HCT116 (cell line): ENCODE measurements around the gene DDX3X. TPM values are rescaled to one million over a fixed set of nuclear protein-coding genes. Genes with fewer than 3 reads are reported as not detected.

Experiments
- ATAC-seq: fragments of 200-7000 bp; cut with Tn5 transposase; 2 replicates; pipeline ENCODE4 v1.9.1; 2020; ENCODE audit warnings: mild to moderate bottlenecking, moderate library complexity
- BruUV-seq: library from RNA; stranded (reverse); fragments of 400-500 nt; replicated peaks from 2 replicates; lab custom pipeline; 2021; lab: Mats Ljungman, UMichigan
- CTCF ChIA-PET: fragments of 300-600 bp; sonication (Branson Sonifier 250); formaldehyde crosslinking; loops from one replicate; lab custom pipeline; 2021; ENCODE audit warnings: antibody characterized with exemption; lab: Charles Lee
- POLR2A ChIA-PET: fragments of 300-600, 350-600 bp; sonication (Branson Sonifier 250); formaldehyde crosslinking; loops from one replicate; lab custom pipeline; 2021; ENCODE audit warnings: antibody characterized with exemption; lab: Charles Lee
- RAD21 ChIA-PET, 2 experiments: fragments of 300-600 bp; sonication (Branson Sonifier 250); formaldehyde crosslinking; loops; one replicate each; lab custom pipeline; 2023; ENCODE audit warnings: low total read pairs in 2 of 2; ENCODE audit not compliant: uncharacterized antibody in 2 of 2, unreplicated experiment in 2 of 2, low non-redundant PET in 1 of 2; lab: Charles Lee
- DNase-seq: peaks from one replicate; pipeline ENCODE4 v3.0.0-alpha.2; 2010; ENCODE audit warnings: low read depth, low spot score
- H2AFZ ChIP-seq: fragments of 200-600 bp; shearing (Covaris generic), sonication (generic); 2 replicates; pipeline ENCODE4 v1.6.1; 2017; ENCODE audit warnings: low read depth, mixed run types, mixed read lengths, antibody characterized with exemption, low read length; ENCODE audit not compliant: poor library complexity, severe bottlenecking
- H3K27ac ChIP-seq: 2 replicates; pipeline ENCODE4 v1.5.1; 2012; ENCODE audit warnings: low read depth, low read length
- H3K27me3 ChIP-seq: fragments of 200-600 bp; sonication (generic); 2 replicates; pipeline ENCODE4 v1.6.1; 2016; ENCODE audit warnings: mixed run types, low read length, mixed read lengths; ENCODE audit not compliant: insufficient read depth
- H3K36me3 ChIP-seq, 2 experiments: fragments of 200-500 bp in 1 of 2; fragments of 200-600 bp in 1 of 2; sonication (Bioruptor generic) in 1 of 2; sonication (generic) in 1 of 2; 2 replicates each; pipeline versions ENCODE4 v1.5.1 to v1.6.1; 2014 to 2016; ENCODE audit warnings: low read length in 2 of 2, inconsistent platforms in 1 of 2, mixed read lengths in 1 of 2, mixed run types in 1 of 2; ENCODE audit not compliant: insufficient read depth in 2 of 2, control insufficient read depth in 1 of 2
- H3K4me1 ChIP-seq, 2 experiments: fragments of 200-600 bp in 1 of 2; sonication (generic) in 1 of 2; 2 replicates each; pipeline versions ENCODE4 v1.5.1 to v1.6.1; 2012 to 2017; ENCODE audit warnings: low read length in 2 of 2, inconsistent platforms in 1 of 2, mild to moderate bottlenecking in 1 of 2, mixed read lengths in 1 of 2, mixed run types in 1 of 2, moderate library complexity in 1 of 2; ENCODE audit not compliant: insufficient read depth in 2 of 2, control insufficient read depth in 1 of 2
- H3K4me2 ChIP-seq: fragments of 200-600 bp; sonication (generic); 2 replicates; pipeline ENCODE4 v1.6.1; 2017; ENCODE audit warnings: mixed run types, low read length, mixed read lengths
- H3K4me3 ChIP-seq, 2 experiments: fragments of 200-600 bp in 1 of 2; sonication (generic) in 1 of 2; replicated peaks in 1 of 2; 2 replicates each; pipeline ENCODE4 v1.5.1; 2011 to 2016; ENCODE audit warnings: low read length in 2 of 2, control low read depth in 1 of 2, low read depth in 1 of 2, mild to moderate bottlenecking in 1 of 2, mixed read lengths in 1 of 2, mixed run types in 1 of 2
- H3K79me2 ChIP-seq: fragments of 200-600 bp; sonication (generic); 2 replicates; pipeline ENCODE4 v1.6.1; 2017; ENCODE audit warnings: mild to moderate bottlenecking, mixed run types, low read length, moderate library complexity, mixed read lengths; ENCODE audit not compliant: insufficient read depth
- H3K9ac ChIP-seq: fragments of 200-600 bp; sonication (generic); 2 replicates; pipeline ENCODE4 v1.6.1; 2016; ENCODE audit warnings: low read length, mixed read lengths
- H3K9me2 ChIP-seq: fragments of 200-600 bp; sonication (generic), shearing (Covaris generic); 2 replicates; pipeline ENCODE4 v1.6.1; 2017; ENCODE audit warnings: mixed run types, mild to moderate bottlenecking, moderate library complexity; ENCODE audit not compliant: insufficient read depth
- H3K9me3 ChIP-seq, 2 experiments: fragments of 200-500 bp in 1 of 2; fragments of 200-600 bp in 1 of 2; sonication (Bioruptor generic) in 1 of 2; sonication (generic) in 1 of 2; 2 replicates each; pipeline ENCODE4 v1.6.1; 2014 to 2017; ENCODE audit warnings: low read length in 2 of 2, mixed read lengths in 2 of 2, inconsistent platforms in 1 of 2, low read depth in 1 of 2, mild to moderate bottlenecking in 1 of 2, mixed run types in 1 of 2, moderate library complexity in 1 of 2; ENCODE audit not compliant: control insufficient read depth in 1 of 2, insufficient read depth in 1 of 2
- H4K20me1 ChIP-seq: fragments of 200-600 bp; sonication (generic), shearing (Covaris generic); 2 replicates; pipeline ENCODE4 v1.6.1; 2017; ENCODE audit warnings: mixed run types, mild to moderate bottlenecking, moderate library complexity; ENCODE audit not compliant: insufficient read depth
- ATF3 ChIP-seq: IDR thresholded peaks from 2 replicates; pipeline ENCODE4 v1.6.1; 2012
- CBX3 ChIP-seq: IDR thresholded peaks from 2 replicates; pipeline ENCODE4 v1.6.1; 2012; ENCODE audit warnings: low read depth
- CEBPB ChIP-seq: IDR thresholded peaks from 2 replicates; pipeline ENCODE4 v1.6.1; 2012; ENCODE audit warnings: low read depth
- EGR1 ChIP-seq: IDR thresholded peaks from 2 replicates; pipeline ENCODE4 v1.6.1; 2012; ENCODE audit warnings: low read depth
- ELF1 ChIP-seq: IDR thresholded peaks from 2 replicates; pipeline ENCODE4 v1.6.1; 2012; ENCODE audit warnings: low read depth, borderline replicate concordance
- EZH2 ChIP-seq: fragments of 200-600 bp; sonication (generic); IDR thresholded peaks from 2 replicates; pipeline ENCODE4 v1.6.1; 2017; ENCODE audit warnings: antibody characterized with exemption, mixed run types
- EZH2phosphoT487 ChIP-seq: fragments of 200-600 bp; IDR thresholded peaks from 2 replicates; pipeline ENCODE4 v1.6.1; 2018; ENCODE audit warnings: antibody characterized with exemption, borderline replicate concordance
- FOSL1 ChIP-seq: IDR thresholded peaks from 2 replicates; pipeline ENCODE4 v1.6.1; 2012; ENCODE audit warnings: low read depth
- MAX ChIP-seq: IDR thresholded peaks from 2 replicates; pipeline ENCODE4 v1.6.1; 2012
- POLR2A ChIP-seq: IDR thresholded peaks from 2 replicates; pipeline ENCODE4 v1.7.0; 2011; ENCODE audit warnings: borderline replicate concordance; ENCODE audit not compliant: insufficient read depth, insufficient read length; ENCODE audit errors: extremely low read depth
- SIN3A ChIP-seq: IDR thresholded peaks from 2 replicates; pipeline ENCODE4 v1.6.1; 2012; ENCODE audit warnings: low read depth
- SRF ChIP-seq: IDR thresholded peaks from 2 replicates; pipeline ENCODE4 v1.6.1; 2012; ENCODE audit warnings: low read depth
- YY1 ChIP-seq: IDR thresholded peaks from 2 replicates; pipeline ENCODE4 v1.6.1; 2011; ENCODE audit warnings: low read length, low read depth, moderate library complexity, mild to moderate bottlenecking; ENCODE audit not compliant: insufficient replicate concordance; ENCODE audit errors: extremely low read depth
- ZBTB33 ChIP-seq: IDR thresholded peaks from 2 replicates; pipeline ENCODE4 v1.6.1; 2011; ENCODE audit warnings: mild to moderate bottlenecking, low read length, moderate library complexity; ENCODE audit not compliant: insufficient replicate concordance; ENCODE audit errors: extremely low read depth
- intact Hi-C: fragments of 100-400 bp; cut with micrococcal nuclease; formaldehyde crosslinking; loops from 2 replicates; pipeline ENCODE4 v1.10.0; 2022
- total RNA-seq: library from RNA; stranded (reverse); gene quantifications from one replicate; pipeline ENCODE4 v1.2.1, GENCODE V29; 2021; ENCODE audit not compliant: unreplicated experiment
- TF ChIP-seq, protein P1 (sequence below): IDR thresholded peaks from 2 replicates; pipeline ENCODE4 v1.6.1; 2012; ENCODE audit warnings: low read depth

DDX3X gene
- total RNA-seq, 1 experiment from 2014 or later = 253 TPM

GRCh38 chrX:41336447-41336846, 2.5 kb downstream of the DDX3X start:
- Histone ChIP-seq H4K20me1 (peaks cover 47% of the 10 kb centered on the region), H3K79me2 (peaks cover 77% of the 10 kb centered on the region), H3K9me3 (no peaks in the 10 kb centered on the region), H3K4me2 (peak overlapping the region; percentile 89), H3K27me3 (no peaks in the 10 kb centered on the region), H3K4me3 (no peak overlapping the region), H3K9ac (no peak overlapping the region), H3K4me1 (peaks cover 5 to 28% of the 10 kb centered on the region in 2 experiments; a peak in 3 of 4 replicates), H3K9me2 (no peaks in the 10 kb centered on the region), H3K27ac (no peak overlapping the region), H3K36me3 (peaks cover 15 to 40% of the 10 kb centered on the region in 2 experiments), H2AFZ (no peak overlapping the region)
- TF ChIP-seq ATF3 (no peak), EGR1 (no peak), EZH2 (no peak), MAX (no peak), SRF (no peak), FOSL1 (no peak), POLR2A (no peak), CEBPB (no peak), YY1 (no peak), ZBTB33 (no peak), CBX3 (no peak), ELF1 (no peak), SIN3A (no peak), EZH2phosphoT487 (no peak)
- TF ChIP-seq, protein P1, sequence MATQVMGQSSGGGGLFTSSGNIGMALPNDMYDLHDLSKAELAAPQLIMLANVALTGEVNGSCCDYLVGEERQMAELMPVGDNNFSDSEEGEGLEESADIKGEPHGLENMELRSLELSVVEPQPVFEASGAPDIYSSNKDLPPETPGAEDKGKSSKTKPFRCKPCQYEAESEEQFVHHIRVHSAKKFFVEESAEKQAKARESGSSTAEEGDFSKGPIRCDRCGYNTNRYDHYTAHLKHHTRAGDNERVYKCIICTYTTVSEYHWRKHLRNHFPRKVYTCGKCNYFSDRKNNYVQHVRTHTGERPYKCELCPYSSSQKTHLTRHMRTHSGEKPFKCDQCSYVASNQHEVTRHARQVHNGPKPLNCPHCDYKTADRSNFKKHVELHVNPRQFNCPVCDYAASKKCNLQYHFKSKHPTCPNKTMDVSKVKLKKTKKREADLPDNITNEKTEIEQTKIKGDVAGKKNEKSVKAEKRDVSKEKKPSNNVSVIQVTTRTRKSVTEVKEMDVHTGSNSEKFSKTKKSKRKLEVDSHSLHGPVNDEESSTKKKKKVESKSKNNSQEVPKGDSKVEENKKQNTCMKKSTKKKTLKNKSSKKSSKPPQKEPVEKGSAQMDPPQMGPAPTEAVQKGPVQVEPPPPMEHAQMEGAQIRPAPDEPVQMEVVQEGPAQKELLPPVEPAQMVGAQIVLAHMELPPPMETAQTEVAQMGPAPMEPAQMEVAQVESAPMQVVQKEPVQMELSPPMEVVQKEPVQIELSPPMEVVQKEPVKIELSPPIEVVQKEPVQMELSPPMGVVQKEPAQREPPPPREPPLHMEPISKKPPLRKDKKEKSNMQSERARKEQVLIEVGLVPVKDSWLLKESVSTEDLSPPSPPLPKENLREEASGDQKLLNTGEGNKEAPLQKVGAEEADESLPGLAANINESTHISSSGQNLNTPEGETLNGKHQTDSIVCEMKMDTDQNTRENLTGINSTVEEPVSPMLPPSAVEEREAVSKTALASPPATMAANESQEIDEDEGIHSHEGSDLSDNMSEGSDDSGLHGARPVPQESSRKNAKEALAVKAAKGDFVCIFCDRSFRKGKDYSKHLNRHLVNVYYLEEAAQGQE = no peak
- no TSS peak for BruUV-seq
- POLR2A ChIA-PET = interaction anchor here (1.5 kb wide), 1 partner anchor 46 kb away, joined by 4 read pairs; no protein-coding TSS in a partner anchor
- CTCF ChIA-PET = no interaction called here
- RAD21 ChIA-PET = no interaction called here
- DNase-seq (no peak), ATAC-seq (no peak)
- intact Hi-C loops = loop anchor here (5.0 kb wide), 1 partner anchor 106 kb away; no protein-coding TSS in a partner anchor
